ENCODE results near the gene FILIP1L.

DNA sequence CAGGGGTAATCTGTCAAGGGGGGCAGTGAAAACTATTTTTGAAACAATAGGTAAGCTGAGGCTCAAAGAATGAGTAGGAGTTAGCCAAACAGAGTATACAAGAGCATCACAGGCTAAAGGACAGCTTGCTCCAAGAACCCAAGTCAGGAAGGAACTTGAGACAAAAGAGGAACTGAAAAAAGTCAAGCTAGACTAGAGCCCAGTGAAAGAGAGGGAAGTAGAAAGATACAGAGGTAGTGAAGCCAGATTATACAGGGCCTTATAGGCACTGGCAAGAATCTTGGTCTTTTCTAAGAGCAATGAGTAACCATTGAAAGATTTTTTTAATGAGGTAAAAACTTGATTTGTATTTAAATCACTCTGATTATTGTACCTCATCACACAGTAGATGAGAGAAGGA, 69.9 kb downstream of the FILIP1L start:
- TF ChIP-seq, protein P1, sequence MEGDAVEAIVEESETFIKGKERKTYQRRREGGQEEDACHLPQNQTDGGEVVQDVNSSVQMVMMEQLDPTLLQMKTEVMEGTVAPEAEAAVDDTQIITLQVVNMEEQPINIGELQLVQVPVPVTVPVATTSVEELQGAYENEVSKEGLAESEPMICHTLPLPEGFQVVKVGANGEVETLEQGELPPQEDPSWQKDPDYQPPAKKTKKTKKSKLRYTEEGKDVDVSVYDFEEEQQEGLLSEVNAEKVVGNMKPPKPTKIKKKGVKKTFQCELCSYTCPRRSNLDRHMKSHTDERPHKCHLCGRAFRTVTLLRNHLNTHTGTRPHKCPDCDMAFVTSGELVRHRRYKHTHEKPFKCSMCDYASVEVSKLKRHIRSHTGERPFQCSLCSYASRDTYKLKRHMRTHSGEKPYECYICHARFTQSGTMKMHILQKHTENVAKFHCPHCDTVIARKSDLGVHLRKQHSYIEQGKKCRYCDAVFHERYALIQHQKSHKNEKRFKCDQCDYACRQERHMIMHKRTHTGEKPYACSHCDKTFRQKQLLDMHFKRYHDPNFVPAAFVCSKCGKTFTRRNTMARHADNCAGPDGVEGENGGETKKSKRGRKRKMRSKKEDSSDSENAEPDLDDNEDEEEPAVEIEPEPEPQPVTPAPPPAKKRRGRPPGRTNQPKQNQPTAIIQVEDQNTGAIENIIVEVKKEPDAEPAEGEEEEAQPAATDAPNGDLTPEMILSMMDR (conservative IDR thresholded peaks at IDR 0.05; ENCODE audit: low read depth, low read length): no peak
- no peak for TF ChIP-seq EZH2 (IDR thresholded peaks at IDR 0.05; ENCODE audit: borderline replicate concordance, low read depth, low read length, poor library complexity, severe bottlenecking)
